H1 (cell line): ENCODE data around the gene GRSF1. TPM values are rescaled to one million over a fixed set of nuclear protein-coding genes. Genes with fewer than 3 reads are reported as not detected.

Experiments used
- CTCF ChIA-PET: fragments of 300-600 bp; sonication (Branson Sonifier 250); formaldehyde crosslinking; loops from one replicate; lab custom pipeline; 2021; ENCODE audit not compliant: partially characterized antibody; lab: Charles Lee
- POLR2A ChIA-PET: fragments of 300-600 bp; sonication (Branson Sonifier 250); formaldehyde crosslinking; loops from one replicate; lab custom pipeline; 2021; ENCODE audit warnings: inconsistent platforms; ENCODE audit not compliant: partially characterized antibody; lab: Charles Lee
- DNase-seq, 2 experiments: peaks; one replicate each; pipeline versions ENCODE4 v3.0.0 to v3.0.0-alpha.2; 2010 to 2022; ENCODE audit warnings: low spot score in 2 of 2, low read depth in 1 of 2, mixed read lengths in 1 of 2
- FAIRE-seq: peaks from 2 replicates; lab custom pipeline; 2011; peaks lifted over from hg19 to GRCh38; lab: Jason Lieb, UNC
- H2AFZ ChIP-seq: 2 replicates; pipeline ENCODE4 v1.8.1; 2012; ENCODE audit warnings: low read length, inconsistent platforms
- H2AK5ac ChIP-seq: 2 replicates; pipeline ENCODE4 v1.6.1; 2013; ENCODE audit warnings: low read depth, low read length
- H2BK120ac ChIP-seq: replicated peaks from 2 replicates; pipeline ENCODE3; 2013; ENCODE audit warnings: low read depth, low read length, inconsistent platforms
- H2BK12ac ChIP-seq: 2 replicates; pipeline ENCODE4 v1.6.1; 2013; ENCODE audit warnings: low read depth, low read length
- H2BK15ac ChIP-seq: 2 replicates; pipeline ENCODE4 v1.6.1; 2013; ENCODE audit warnings: low read length
- H2BK20ac ChIP-seq: 2 replicates; pipeline ENCODE4 v1.6.1; 2013; ENCODE audit warnings: low read length
- H2BK5ac ChIP-seq: 2 replicates; pipeline ENCODE4 v1.6.1; 2013; ENCODE audit warnings: low read depth, low read length
- H3K14ac ChIP-seq: 2 replicates; pipeline ENCODE4 v1.6.1; 2013; ENCODE audit warnings: inconsistent platforms; ENCODE audit not compliant: insufficient read length
- H3K18ac ChIP-seq: 2 replicates; pipeline ENCODE4 v1.6.1; 2013; ENCODE audit warnings: low read length; ENCODE audit errors: extremely low read depth
- H3K23ac ChIP-seq: 2 replicates; pipeline ENCODE4 v1.6.1; 2013; ENCODE audit warnings: inconsistent platforms; ENCODE audit not compliant: insufficient read length
- H3K23me2 ChIP-seq: 2 replicates; pipeline ENCODE4 v1.6.1; 2013; ENCODE audit warnings: low read depth, low read length
- H3K27ac ChIP-seq: 2 replicates; pipeline ENCODE4 v1.6.1; 2011; ENCODE audit warnings: low read depth, low read length, inconsistent platforms
- H3K27me3 ChIP-seq, 4 experiments: replicated peaks in 1 of 4; 1 replicate in 1 of 4; 2 replicates in 3 of 4; pipeline versions ENCODE4 v1.6.1 to v1.8.1; 2011 to 2013; ENCODE audit warnings: low read length in 3 of 4, mild to moderate bottlenecking in 3 of 4, inconsistent platforms in 2 of 4, mixed read lengths in 2 of 4, moderate library complexity in 1 of 4; ENCODE audit not compliant: control insufficient read depth in 3 of 4, insufficient read depth in 3 of 4; ENCODE audit errors: extremely low read depth in 1 of 4
- H3K36me3 ChIP-seq, 4 experiments: 2 replicates each; pipeline versions ENCODE4 v1.6.1 to v1.8.1; 2011 to 2013; ENCODE audit warnings: mild to moderate bottlenecking in 4 of 4, low read length in 3 of 4, moderate library complexity in 2 of 4, control low read depth in 1 of 4, inconsistent platforms in 1 of 4; ENCODE audit not compliant: insufficient read depth in 4 of 4, control insufficient read depth in 2 of 4
- H3K4ac ChIP-seq: replicated peaks from 2 replicates; pipeline ENCODE3; 2013; ENCODE audit warnings: low read length, low read depth, mixed read lengths, inconsistent platforms; ENCODE audit not compliant: insufficient read length
- H3K4me1 ChIP-seq, 4 experiments: replicated peaks in 1 of 4; 1 replicate in 1 of 4; 2 replicates in 3 of 4; pipeline versions ENCODE4 v1.6.1 to v1.8.1; 2011 to 2013; ENCODE audit warnings: low read length in 3 of 4, inconsistent platforms in 2 of 4, mixed read lengths in 1 of 4; ENCODE audit not compliant: insufficient read depth in 4 of 4, control insufficient read depth in 3 of 4
- H3K4me2 ChIP-seq, 2 experiments: 2 replicates each; pipeline versions ENCODE4 v1.6.1 to v1.8.1; 2011 to 2013; ENCODE audit warnings: low read depth in 2 of 2, low read length in 2 of 2, control low read depth in 1 of 2, inconsistent platforms in 1 of 2, mild to moderate bottlenecking in 1 of 2; ENCODE audit not compliant: insufficient read depth in 1 of 2
- H3K4me3 ChIP-seq, 4 experiments: fragments of 200-600, 300-600 bp in 1 of 4; sonication (generic), shearing (Covaris generic), sonication (Bioruptor Twin) in 1 of 4; 2 replicates each; pipeline versions ENCODE4 v1.5.1 to v1.8.1; 2011 to 2016; ENCODE audit warnings: low read length in 4 of 4, low read depth in 3 of 4, control low read depth in 2 of 4, inconsistent platforms in 2 of 4, mild to moderate bottlenecking in 2 of 4, mixed read lengths in 1 of 4, moderate library complexity in 1 of 4; ENCODE audit not compliant: insufficient read depth in 2 of 4; ENCODE audit errors: extremely low read depth in 1 of 4
- H3K56ac ChIP-seq: replicated peaks from 2 replicates; pipeline ENCODE3; 2013; ENCODE audit warnings: low read depth, mild to moderate bottlenecking, mixed read lengths, low read length, inconsistent platforms; ENCODE audit not compliant: insufficient read length
- H3K79me1 ChIP-seq: 2 replicates; pipeline ENCODE4 v1.6.1; 2013; ENCODE audit warnings: low read depth, low read length, control low read depth
- H3K79me2 ChIP-seq, 2 experiments: 2 replicates each; pipeline versions ENCODE4 v1.6.1 to v1.8.1; 2012 to 2013; ENCODE audit warnings: low read length in 2 of 2, mild to moderate bottlenecking in 2 of 2, inconsistent platforms in 1 of 2; ENCODE audit not compliant: insufficient read depth in 2 of 2, control insufficient read depth in 1 of 2
- H3K9ac ChIP-seq, 4 experiments: replicated peaks in 1 of 4; 1 replicate in 1 of 4; 2 replicates in 3 of 4; pipeline versions ENCODE4 v1.6.1 to v1.8.1; 2011 to 2013; ENCODE audit warnings: low read depth in 3 of 4, low read length in 3 of 4, control low read depth in 2 of 4, mild to moderate bottlenecking in 2 of 4, moderate library complexity in 2 of 4, inconsistent platforms in 1 of 4; ENCODE audit errors: extremely low read depth in 1 of 4
- H3K9me3 ChIP-seq, 2 experiments: 2 replicates each; pipeline versions ENCODE4 v1.6.1 to v1.8.1; 2012 to 2013; ENCODE audit warnings: mild to moderate bottlenecking in 2 of 2, moderate library complexity in 2 of 2, control low read depth in 1 of 2, inconsistent platforms in 1 of 2, low read depth in 1 of 2, low read length in 1 of 2, mixed read lengths in 1 of 2; ENCODE audit not compliant: insufficient read depth in 2 of 2
- H4K20me1 ChIP-seq, 2 experiments: replicated peaks in 1 of 2; 2 replicates each; pipeline versions ENCODE3 to v1.8.1; 2011 to 2013; ENCODE audit warnings: inconsistent platforms in 2 of 2, low read length in 2 of 2, mild to moderate bottlenecking in 1 of 2; ENCODE audit not compliant: insufficient read depth in 2 of 2, control insufficient read depth in 1 of 2
- H4K5ac ChIP-seq: 2 replicates; pipeline ENCODE4 v1.6.1; 2013; ENCODE audit warnings: low read length, low read depth, mixed read lengths, inconsistent platforms; ENCODE audit not compliant: insufficient read length
- H4K8ac ChIP-seq: 2 replicates; pipeline ENCODE4 v1.8.0; 2013; ENCODE audit warnings: mild to moderate bottlenecking, moderate library complexity, low read length, inconsistent platforms; ENCODE audit not compliant: insufficient read depth; ENCODE audit errors: extremely low read depth
- H4K91ac ChIP-seq: replicated peaks from 2 replicates; pipeline ENCODE3; 2013; ENCODE audit warnings: low read length, mixed read lengths, inconsistent platforms; ENCODE audit not compliant: insufficient read length
- BACH1 ChIP-seq: IDR thresholded peaks from 2 replicates; pipeline ENCODE4 v1.6.1; 2012; ENCODE audit warnings: low read length, improper control_type of control experiment
- CBX8 ChIP-seq: fragments of 300-800, 300-1000 bp; sonication (generic); IDR thresholded peaks from 2 replicates; pipeline ENCODE4 v1.7.1; 2016; ENCODE audit warnings: low read depth, low read length, borderline replicate concordance
- MAFK ChIP-seq: IDR thresholded peaks from 2 replicates; pipeline ENCODE4 v1.6.1; 2012; ENCODE audit warnings: low read depth, mild to moderate bottlenecking, improper control_type of control experiment, low read length
- SIX5 ChIP-seq: IDR thresholded peaks from 2 replicates; pipeline ENCODE4 v1.6.1; 2011; ENCODE audit warnings: mild to moderate bottlenecking, low read depth, low read length
- SP4 ChIP-seq: IDR thresholded peaks from 2 replicates; pipeline ENCODE4 v1.6.1; 2012; ENCODE audit warnings: low read length, inconsistent platforms
- SRF ChIP-seq: IDR thresholded peaks from 2 replicates; pipeline ENCODE4 v1.6.1; 2011; ENCODE audit warnings: mild to moderate bottlenecking, low read depth, low read length, moderate library complexity
- USF2 ChIP-seq: IDR thresholded peaks from 2 replicates; pipeline ENCODE4 v1.6.1; 2011; ENCODE audit warnings: low read length, improper control_type of control experiment
- YY1 ChIP-seq: IDR thresholded peaks from 2 replicates; pipeline ENCODE4 v1.6.1; 2011; ENCODE audit warnings: low read depth, mild to moderate bottlenecking, low read length
- WGBS, 2 experiments: shearing (Covaris generic) in 1 of 2; methylation state at CpG; one replicate each; pipeline versions ENCODE4 v1.1.6 to v1.1.7; 2013 to 2015; ENCODE audit warnings: low lambda C conversion rate in 2 of 2, mixed read lengths in 2 of 2, inconsistent platforms in 1 of 2, low coverage in 1 of 2, missing lambda C conversion rate in 1 of 2; ENCODE audit not compliant: insufficient replicate concordance in 2 of 2, insufficient coverage in 1 of 2, insufficient read length in 1 of 2; ENCODE audit errors: extremely low coverage in 1 of 2, missing lambda C conversion rate in 1 of 2; 5-methylcytosine and 5-hydroxymethylcytosine counted together
- polyA plus RNA-seq, 7 experiments: library from polyadenylated mRNA; depleted of rRNA in 3 of 7; stranded (reverse) in 5 of 7; unstranded in 2 of 7; fragments of >200 nt in 5 of 7; fragments of 200-250 nt in 2 of 7; gene quantifications; 1 replicate in 5 of 7; 2 replicates in 1 of 7; 4 replicates in 1 of 7; pipeline versions ENCODE4 v1.2.1 to v1.2.3, GENCODE V29; 2011 to 2013; ENCODE audit warnings: missing spikeins in 2 of 7, mixed read lengths in 2 of 7
- total RNA-seq: library from RNA; stranded (reverse); fragmentation: NEBNext Ultra II Directional; extraction: Animal tissue kit (Norgen Biotek cat#: 25700); gene quantifications from 2 replicates; pipeline ENCODE4 v1.2.1, GENCODE V29; 2021

GRSF1 gene
- total and polyA plus RNA-seq, 2 of the 8 experiments (the other 6 are each of a cell fraction or from before 2014, with no cell fraction given): 44.3 to 112 TPM

GRCh38 chr4:70874268-70875156, 34.8 kb upstream of the GRSF1 start:
- H4K20me1 ChIP-seq: no peaks in the 10 kb centered on the region
- no peak overlapping the region for H3K4ac ChIP-seq
- FAIRE-seq: no peak
- no peaks in the 10 kb centered on the region for H3K79me1 ChIP-seq
- ChIA-PET CTCF (interaction anchor here (1.3 kb wide), 1 partner anchor 10 kb away, joined by 4 read pairs; no protein-coding TSS in a partner anchor), POLR2A (interaction anchor here (0.6 to 1.3 kb wide), 2 partner anchors 20 to 36 kb away, joined by 3 to 4 read pairs; no protein-coding TSS in a partner anchor)
- H3K4me2 ChIP-seq: no peak overlapping the region
- H3K27me3 ChIP-seq: no peaks in the 10 kb centered on the region; a peak in 1 of 7 replicates
- H3K9me3 ChIP-seq: no peaks in the 10 kb centered on the region
- H4K91ac ChIP-seq: no peak overlapping the region
- H3K27ac ChIP-seq: no peak overlapping the region
- no peak overlapping the region for H4K8ac ChIP-seq
- no peak overlapping the region for H2BK120ac ChIP-seq
- no peak overlapping the region for H3K56ac ChIP-seq
- H3K4me3 ChIP-seq: no peak overlapping the region
- H3K18ac ChIP-seq: no peak overlapping the region
- no peak overlapping the region for H4K5ac ChIP-seq
- H3K36me3 ChIP-seq: no peaks in the 10 kb centered on the region
- no peak overlapping the region for H3K9ac ChIP-seq
- TF ChIP-seq USF2 (no peak), MAFK (no peak), BACH1 (no peak), YY1 (no peak), SIX5 (no peak), SP4 (no peak), CBX8 (no peak), SRF (no peak)
- TF ChIP-seq, all 59 proteins: peak for 0
- H2BK12ac ChIP-seq: no peak overlapping the region
- no peak overlapping the region for H2BK15ac ChIP-seq
- no peak overlapping the region for H3K14ac ChIP-seq
- no peaks in the 10 kb centered on the region for H3K23me2 ChIP-seq
- H2AK5ac ChIP-seq: no peak overlapping the region
- H2BK5ac ChIP-seq: no peak overlapping the region
- H3K79me2 ChIP-seq: no peaks in the 10 kb centered on the region
- 93% methylated on average over 19 of the region's 19 CpGs; no CpG with 5 or more reads in 1 of the 2 experiments for WGBS, 2 experiments
- H2AFZ ChIP-seq: no peak overlapping the region
- no peak overlapping the region for H2BK20ac ChIP-seq
- no peaks in the 10 kb centered on the region for H3K4me1 ChIP-seq
- no peak overlapping the region for H3K23ac ChIP-seq
- DNase-seq: no peak
